Right atrium auricular region (tissue), 2 donors: ENCODE results near the gene SLC2A9. TPM values are rescaled to one million over a fixed set of nuclear protein-coding genes. Genes with fewer than 3 reads are reported as not detected.

ENCODE experiments used
- DNase-seq: peaks from one replicate; pipeline ENCODE4 v3.0.0-alpha.2; 2019; ENCODE audit warnings: low spot score
- H3K27ac ChIP-seq, 2 donors: fragments of 200-600 bp; sonication (generic); 1 replicate in 1 of 2; 2 replicates in 1 of 2; pipeline ENCODE4 v1.5.1; 2016 to 2019
- H3K27me3 ChIP-seq, 2 donors: fragments of 200-600 bp; sonication (generic); one replicate each; pipeline versions ENCODE4 v1.5.1 to v1.6.0; 2017 to 2019
- H3K36me3 ChIP-seq: fragments of 200-600 bp; sonication (generic); one replicate; pipeline ENCODE4 v1.5.1; 2016
- H3K4me1 ChIP-seq, 2 donors: fragments of 200-600 bp; sonication (generic); one replicate each; pipeline versions ENCODE4 v1.5.1 to v1.6.0; 2017 to 2019
- H3K4me3 ChIP-seq, 2 donors: fragments of 200-600 bp; sonication (generic); 1 replicate in 1 of 2; 2 replicates in 1 of 2; pipeline ENCODE4 v1.5.1; 2017 to 2019; ENCODE audit warnings: mild to moderate bottlenecking in 1 of 2, moderate library complexity in 1 of 2
- H3K9me3 ChIP-seq, 2 donors: fragments of 200-600 bp; sonication (generic); one replicate each; pipeline ENCODE4 v1.5.1; 2019
- total RNA-seq, 2 donors: library from RNA; depleted of rRNA; stranded (reverse); fragments of >200 nt; gene quantifications; one replicate each; pipeline ENCODE4 v1.1.0, GENCODE V29; 2016
- TF ChIP-seq, protein P1 (sequence below), 2 donors: fragments of 200-600 bp; sonication (generic); IDR thresholded peaks; one replicate each; pipeline ENCODE4 v1.5.1; 2019; ENCODE audit warnings: antibody characterized with exemption in 2 of 2

Gene SLC2A9
- total RNA-seq, 2 donors from 2014 or later, result 3.5 to 5.8 TPM

DNA sequence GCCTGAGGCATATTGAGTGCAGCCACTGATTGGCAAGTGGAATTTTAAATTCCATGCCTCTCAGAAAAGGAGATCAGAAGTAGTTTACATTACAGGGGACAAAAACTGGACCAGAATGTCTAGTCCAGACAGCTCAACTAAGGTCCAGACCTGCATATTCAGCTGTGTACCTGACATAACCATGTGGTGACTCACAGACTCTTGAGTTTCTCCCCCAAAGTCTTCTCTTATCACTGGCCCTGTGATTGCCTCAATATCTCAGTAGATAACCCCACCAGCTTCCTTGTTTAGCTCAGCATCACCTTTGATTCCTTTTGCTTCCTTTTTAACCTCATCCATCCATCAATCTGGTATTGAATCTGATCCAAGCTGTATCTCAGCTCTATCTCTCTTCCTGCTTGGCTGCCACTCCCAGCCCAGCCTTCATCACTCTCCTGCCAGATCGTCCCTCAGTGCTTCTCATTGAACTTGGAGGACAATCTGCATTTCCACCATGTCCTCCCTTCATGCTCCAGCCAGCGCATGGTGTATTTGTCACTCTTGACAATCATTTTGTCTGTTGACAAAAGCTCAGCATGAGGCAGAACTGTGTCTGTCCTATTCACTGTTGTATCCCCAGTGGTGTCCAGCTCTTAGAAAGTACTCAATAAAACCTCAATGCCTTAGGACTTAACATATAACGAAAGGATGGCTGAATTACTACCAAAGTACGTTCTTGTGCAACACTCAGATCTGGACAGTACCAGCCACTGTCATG lies 27.8 kb upstream of the SLC2A9 start:
- H3K9me3 ChIP-seq, result no peaks in the 10 kb centered on the region
- no peaks in the 10 kb centered on the region for H3K27me3 ChIP-seq
- no peak overlapping the region for H3K4me3 ChIP-seq
- H3K4me1 ChIP-seq, result no peaks in the 10 kb centered on the region
- no peak for DNase-seq
- TF ChIP-seq, protein P1, sequence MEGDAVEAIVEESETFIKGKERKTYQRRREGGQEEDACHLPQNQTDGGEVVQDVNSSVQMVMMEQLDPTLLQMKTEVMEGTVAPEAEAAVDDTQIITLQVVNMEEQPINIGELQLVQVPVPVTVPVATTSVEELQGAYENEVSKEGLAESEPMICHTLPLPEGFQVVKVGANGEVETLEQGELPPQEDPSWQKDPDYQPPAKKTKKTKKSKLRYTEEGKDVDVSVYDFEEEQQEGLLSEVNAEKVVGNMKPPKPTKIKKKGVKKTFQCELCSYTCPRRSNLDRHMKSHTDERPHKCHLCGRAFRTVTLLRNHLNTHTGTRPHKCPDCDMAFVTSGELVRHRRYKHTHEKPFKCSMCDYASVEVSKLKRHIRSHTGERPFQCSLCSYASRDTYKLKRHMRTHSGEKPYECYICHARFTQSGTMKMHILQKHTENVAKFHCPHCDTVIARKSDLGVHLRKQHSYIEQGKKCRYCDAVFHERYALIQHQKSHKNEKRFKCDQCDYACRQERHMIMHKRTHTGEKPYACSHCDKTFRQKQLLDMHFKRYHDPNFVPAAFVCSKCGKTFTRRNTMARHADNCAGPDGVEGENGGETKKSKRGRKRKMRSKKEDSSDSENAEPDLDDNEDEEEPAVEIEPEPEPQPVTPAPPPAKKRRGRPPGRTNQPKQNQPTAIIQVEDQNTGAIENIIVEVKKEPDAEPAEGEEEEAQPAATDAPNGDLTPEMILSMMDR (IDR thresholded peaks at IDR 0.05), result no peak
- no peaks in the 10 kb centered on the region for H3K36me3 ChIP-seq
- H3K27ac ChIP-seq, result no peak overlapping the region

DNA sequence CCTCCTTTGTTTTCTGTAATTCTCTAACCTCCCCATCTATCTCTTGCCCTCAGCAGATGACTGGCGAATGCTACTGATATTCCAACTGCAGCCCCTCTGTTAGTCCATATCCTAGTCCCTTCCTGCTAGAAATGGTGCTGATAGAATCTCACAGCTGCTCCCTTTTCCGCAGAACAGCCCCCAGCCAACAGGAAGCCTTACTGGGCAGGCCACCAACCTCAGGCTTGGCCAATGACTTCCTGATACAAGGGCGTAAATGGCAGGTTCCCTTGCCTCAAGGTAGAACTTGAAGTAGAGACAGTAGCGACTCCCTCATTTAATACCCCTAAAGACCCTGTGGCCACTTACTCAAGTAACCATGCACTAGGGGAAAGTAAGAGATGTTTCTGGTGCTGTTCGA lies 26.7 kb upstream of the SLC2A9 start:
- TF ChIP-seq, protein P1 (IDR thresholded peaks at IDR 0.05), result no peak
- no peak for DNase-seq

DNA sequence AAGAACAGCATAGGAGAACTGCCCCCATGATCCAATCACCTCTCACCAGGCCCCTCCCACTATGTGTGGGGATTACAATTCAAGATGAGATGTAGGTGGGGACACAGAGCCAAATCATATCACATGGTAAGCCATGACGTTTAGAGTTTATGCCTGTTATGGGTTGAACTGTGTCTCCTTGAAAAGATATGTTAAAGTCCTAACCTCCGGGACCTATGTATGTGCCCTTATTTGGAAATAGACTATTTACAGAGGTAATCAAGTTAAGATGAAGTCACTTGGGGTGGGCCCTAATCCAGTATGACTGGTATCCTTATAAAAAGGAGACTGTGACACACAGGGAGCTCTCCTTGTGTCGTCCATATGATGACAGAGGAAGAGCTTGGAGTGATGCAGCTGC lies 25.2 kb upstream of the SLC2A9 start:
- H3K9me3 ChIP-seq, result peaks cover 0 to 10% of the 10 kb centered on the region in 2 donors
- no peaks in the 10 kb centered on the region for H3K27me3 ChIP-seq

More for the DNA sequence above, 26.7 kb upstream of the SLC2A9 start:
- no peak overlapping the region for H3K4me3 ChIP-seq
- H3K9me3 ChIP-seq, result peaks cover 0 to 1% of the 10 kb centered on the region in 2 donors
- no peaks in the 10 kb centered on the region for H3K27me3 ChIP-seq
- no peak overlapping the region for H3K27ac ChIP-seq
- H3K36me3 ChIP-seq, result no peaks in the 10 kb centered on the region
- no peaks in the 10 kb centered on the region for H3K4me1 ChIP-seq

DNA sequence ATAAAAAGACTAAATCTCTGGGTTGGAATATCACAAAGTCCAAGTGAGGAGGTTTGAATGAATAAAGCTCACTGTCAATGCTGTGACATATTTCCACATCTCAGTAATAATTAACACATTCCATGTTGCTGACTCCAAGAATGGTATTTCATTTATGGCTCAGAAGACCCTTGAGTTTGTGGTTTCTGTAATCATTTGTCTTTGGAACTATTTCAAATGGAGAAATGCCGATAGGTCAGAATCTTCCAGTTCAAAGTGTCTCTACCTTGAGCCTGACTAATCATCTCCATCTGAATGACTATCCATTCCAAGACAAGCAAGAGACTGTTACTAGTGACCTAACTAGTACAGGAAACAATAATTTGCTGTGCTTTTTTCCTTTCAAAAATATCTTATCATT lies 24.2 kb upstream of the SLC2A9 start:
- H3K36me3 ChIP-seq, result no peaks in the 10 kb centered on the region
- no peak overlapping the region for H3K4me3 ChIP-seq
- TF ChIP-seq, protein P1 (IDR thresholded peaks at IDR 0.05), result no peak
- no peak overlapping the region for H3K27ac ChIP-seq
- H3K4me1 ChIP-seq, result no peaks in the 10 kb centered on the region
- H3K27me3 ChIP-seq, result no peaks in the 10 kb centered on the region
- H3K9me3 ChIP-seq, result peaks cover 0 to 10% of the 10 kb centered on the region in 2 donors
- no peak for DNase-seq

More for the DNA sequence above, 25.2 kb upstream of the SLC2A9 start:
- TF ChIP-seq, protein P1 (IDR thresholded peaks at IDR 0.05), result no peak
- DNase-seq, result no peak
- Histone ChIP-seq H3K27ac (no peak overlapping the region), H3K4me3 (no peak overlapping the region), H3K4me1 (no peaks in the 10 kb centered on the region), H3K36me3 (no peaks in the 10 kb centered on the region)

DNA sequence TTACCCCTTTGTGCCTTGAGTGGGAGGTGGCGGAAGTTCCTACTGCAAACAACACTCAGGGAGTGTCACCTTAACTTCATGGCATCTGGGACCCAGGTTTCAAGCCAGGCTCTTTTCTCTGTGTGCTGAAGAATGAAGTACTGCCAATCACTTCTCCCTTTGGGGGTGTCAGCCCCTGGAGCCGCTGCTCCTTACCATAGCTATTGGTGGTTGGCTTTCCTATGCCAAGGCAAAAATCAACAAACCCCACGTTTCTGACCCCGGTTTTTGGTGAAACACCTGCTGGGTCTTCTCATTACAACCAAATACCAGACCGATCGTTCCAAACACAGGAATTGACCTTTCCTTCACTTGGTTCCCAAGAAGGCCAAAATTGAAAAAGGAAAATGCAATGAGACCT lies 19.7 kb upstream of the SLC2A9 start:
- Histone ChIP-seq H3K27ac (no peak overlapping the region), H3K9me3 (peaks cover 0 to 10% of the 10 kb centered on the region in 2 donors), H3K4me3 (no peak overlapping the region), H3K36me3 (no peaks in the 10 kb centered on the region), H3K4me1 (no peaks in the 10 kb centered on the region), H3K27me3 (no peaks in the 10 kb centered on the region)
- TF ChIP-seq, protein P1 (IDR thresholded peaks at IDR 0.05), result no peak
- DNase-seq, result no peak
